Dedifferentiated amniotic fluid mesenchymal stem cell (primary cell): ENCODE data around the gene CAMTA1.
"Not testable (repeated sequence)": the region's sequence is repeated elsewhere in the genome, so short reads cannot be mapped to it uniquely, and the experiment has no call there.

ENCODE experiments used
- DNase-seq: peaks from one replicate; pipeline ENCODE4 v3.0.0-alpha.2; 2016; ENCODE audit errors: extremely low spot score

Gene CAMTA1

GRCh38 chr1:6810146-6810734, 25.0 kb downstream of the CAMTA1 start:
- DNase-seq: not testable (repeated sequence)

- DNase-seq: no peak
Measured at GRCh38 chr1:6811583-6811982, 26.3 kb downstream of the CAMTA1 start.

DNA sequence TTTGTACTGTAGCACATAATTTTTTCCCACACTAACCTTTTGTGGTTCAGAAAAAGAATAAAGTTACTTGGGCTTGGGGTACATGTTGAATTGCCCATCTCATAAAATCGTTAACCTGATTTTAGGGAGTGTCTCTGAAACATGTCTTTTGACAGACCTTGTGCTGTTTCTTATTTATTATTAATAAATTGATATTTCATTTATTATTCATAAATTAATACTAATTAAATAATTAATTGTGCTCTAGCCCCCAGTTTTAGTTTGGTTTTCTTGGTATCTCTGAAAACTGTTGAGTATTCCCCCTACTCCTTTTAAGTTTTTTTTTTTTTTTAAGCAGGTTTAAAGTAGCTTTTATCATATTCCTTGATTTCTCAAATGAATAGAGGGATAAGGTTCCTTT, 27.9 kb downstream of the CAMTA1 start:
- DNase-seq: no peak

GRCh38 chr1:6815726-6816125, 30.5 kb downstream of the CAMTA1 start:
- no peak for DNase-seq

DNA sequence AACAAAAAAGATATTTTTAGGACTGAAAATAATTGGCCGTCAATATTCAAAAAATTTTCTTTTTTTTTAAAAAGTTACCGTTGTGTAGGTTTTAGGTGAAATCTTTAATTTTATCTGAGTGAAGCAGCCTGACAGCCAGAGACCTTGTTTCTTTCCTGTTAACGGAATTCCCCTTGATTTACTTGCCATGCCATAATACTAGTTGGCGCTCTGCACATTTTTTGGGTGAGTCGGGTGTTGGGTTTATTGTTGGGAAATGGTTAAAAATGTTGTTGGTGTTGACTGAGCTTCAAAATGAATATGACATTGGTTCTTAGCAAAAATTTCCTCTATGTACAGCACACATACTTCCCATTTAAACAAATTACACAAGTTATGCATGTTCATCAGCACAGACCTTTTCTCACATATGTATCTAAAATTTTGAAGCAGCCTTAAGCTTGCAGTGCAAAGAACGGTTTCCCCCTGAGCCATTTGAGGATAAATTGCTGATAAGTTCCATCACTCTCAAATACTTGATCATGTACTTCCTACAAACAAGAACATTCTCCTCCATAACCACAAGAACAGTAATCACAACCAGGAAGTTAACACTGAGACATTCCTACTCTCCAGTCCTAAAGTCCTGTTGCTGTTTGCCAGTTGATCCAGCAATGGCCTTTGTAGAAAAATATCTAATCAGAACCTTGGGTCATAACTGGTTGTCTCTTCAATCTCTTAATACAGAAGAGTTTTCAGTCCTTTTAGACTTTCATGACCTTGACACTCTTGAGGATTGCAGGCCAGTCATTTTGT, 34.2 kb downstream of the CAMTA1 start:
- DNase-seq: no peak

GRCh38 chr1:6820899-6821298, 35.6 kb downstream of the CAMTA1 start:
- no peak for DNase-seq

- DNase-seq: no peak
Measured at GRCh38 chr1:6822530-6823359, 37.5 kb downstream of the CAMTA1 start.

- DNase-seq: no peak
Measured at GRCh38 chr1:6823793-6824192, 38.5 kb downstream of the CAMTA1 start.

- no peak for DNase-seq
Measured at GRCh38 chr1:6824665-6825368, 39.6 kb downstream of the CAMTA1 start.

GRCh38 chr1:6825828-6826227, 40.6 kb downstream of the CAMTA1 start:
- no peak for DNase-seq

DNA sequence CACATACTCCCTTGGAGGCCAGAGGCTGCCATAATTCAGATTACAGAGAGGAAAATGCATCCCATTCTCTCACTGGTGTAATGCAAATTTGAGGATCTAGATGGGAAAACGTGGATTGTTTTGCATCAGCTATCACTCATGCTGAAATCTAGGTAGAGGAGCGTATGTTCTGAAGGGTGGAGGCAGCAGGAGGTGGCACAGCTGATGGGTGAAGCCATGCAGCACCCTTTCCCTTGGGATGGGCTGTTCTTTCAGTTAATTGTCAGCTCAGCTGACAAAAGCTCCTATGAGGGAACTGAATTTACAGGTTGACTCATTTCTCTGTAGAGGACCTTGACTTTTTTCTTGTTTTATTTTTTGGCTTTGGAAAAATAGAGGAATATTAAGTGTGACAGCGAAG, 41.8 kb downstream of the CAMTA1 start:
- DNase-seq: no peak

DNA sequence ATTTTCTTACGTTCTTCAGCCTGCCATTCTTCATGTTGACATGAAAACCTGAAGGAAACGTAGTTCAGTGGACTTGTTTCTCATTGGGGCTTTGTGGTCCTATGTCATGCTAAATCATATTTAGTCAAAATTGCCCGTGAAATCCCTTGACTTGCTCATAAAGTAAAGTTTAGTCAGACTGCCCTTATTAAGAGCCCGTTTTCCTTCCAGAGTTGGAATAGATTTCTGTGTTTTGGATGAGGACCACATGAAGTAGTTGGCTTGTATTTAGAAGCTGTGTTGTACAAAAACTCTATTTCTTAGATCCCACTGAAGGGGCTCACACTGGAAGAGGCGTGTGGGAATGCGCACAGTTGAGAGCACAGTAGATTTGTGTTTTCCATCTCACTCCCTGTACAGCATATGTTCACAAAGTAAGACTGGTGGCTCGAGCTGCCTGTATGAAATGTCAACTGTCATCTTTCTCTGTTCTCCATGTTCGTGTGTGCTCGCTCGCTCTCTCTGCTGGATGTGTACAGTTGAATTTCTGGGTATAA, 42.4 kb downstream of the CAMTA1 start:
- DNase-seq: no peak

GRCh38 chr1:6831366-6831765, 46.1 kb downstream of the CAMTA1 start:
- no peak for DNase-seq

- DNase-seq: not testable (repeated sequence)
Measured at GRCh38 chr1:6832006-6832405, 46.8 kb downstream of the CAMTA1 start.

DNA sequence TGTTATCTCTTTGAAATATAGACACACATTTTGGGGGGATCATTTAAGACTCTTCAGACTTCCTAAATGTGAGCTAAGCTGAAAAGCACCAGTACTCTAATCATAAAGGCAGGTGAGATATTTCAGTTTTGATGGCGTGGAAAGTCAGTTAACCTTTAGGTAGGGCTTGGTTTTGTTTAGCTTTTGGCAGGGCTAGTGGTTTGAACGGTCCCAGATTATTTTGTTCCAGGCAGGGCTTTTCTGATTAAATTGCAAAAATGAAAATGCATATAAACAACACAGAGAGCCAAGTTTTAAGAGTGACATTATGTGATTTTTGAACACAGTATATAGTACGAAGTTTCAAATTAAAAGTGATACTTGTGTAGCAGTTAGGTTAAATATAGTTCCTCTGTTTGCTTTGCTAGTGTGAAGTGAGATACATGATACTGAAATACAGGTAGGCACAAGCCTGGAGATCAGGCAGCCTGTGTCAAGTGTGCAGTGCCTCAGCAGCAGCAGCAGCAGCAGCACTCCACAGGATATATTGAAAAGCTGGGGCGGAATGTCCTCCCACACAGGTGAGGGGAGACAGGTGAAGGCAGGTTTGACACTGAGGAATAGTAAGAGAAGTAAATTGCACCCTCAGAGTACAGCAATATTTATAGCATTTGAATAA, 47.4 kb downstream of the CAMTA1 start:
- DNase-seq: no peak

DNA sequence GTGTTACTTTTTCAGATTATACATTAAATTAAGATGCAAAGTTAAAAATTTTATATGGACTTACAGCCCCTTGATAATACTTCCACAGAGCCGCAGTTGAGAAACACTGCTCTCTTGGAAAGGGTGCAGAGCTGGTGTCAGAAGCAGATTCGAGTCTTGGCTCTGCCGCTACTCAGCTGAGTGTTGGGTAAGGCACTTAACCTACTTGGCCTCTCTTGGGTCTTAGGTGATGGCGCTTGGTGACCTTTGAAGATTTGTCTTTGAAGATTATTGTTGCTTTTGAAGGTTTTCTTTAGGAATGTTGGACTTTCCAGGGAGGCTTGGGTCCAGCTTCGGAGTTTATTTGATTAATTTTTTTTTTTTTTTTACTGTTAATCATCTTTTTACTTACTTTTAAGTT, 48.5 kb downstream of the CAMTA1 start:
- DNase-seq: no peak

DNA sequence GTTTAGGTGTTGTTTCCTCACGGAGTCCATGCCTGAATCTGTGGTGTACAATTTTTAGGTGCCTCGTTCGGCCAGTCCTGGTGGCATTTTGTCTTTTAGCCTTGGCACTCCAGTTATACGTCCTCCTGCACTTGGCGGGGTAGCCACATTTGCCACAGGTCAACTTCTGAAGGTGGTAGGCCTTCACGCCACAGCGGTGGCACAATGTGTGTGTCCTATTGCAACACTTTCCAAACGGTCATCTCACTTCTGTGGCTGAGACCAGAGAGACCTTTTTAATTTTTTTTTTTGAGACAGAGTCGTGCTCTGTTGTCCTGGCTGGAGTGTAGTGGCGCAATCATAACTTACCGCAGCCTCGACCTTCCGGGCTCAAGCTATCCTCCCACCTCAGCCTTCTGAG, 49.1 kb downstream of the CAMTA1 start:
- DNase-seq: no peak

GRCh38 chr1:6835139-6835538, 49.9 kb downstream of the CAMTA1 start:
- no peak for DNase-seq

- no peak for DNase-seq
Measured at GRCh38 chr1:6842301-6842700, 57.0 kb downstream of the CAMTA1 start.

- not testable (repeated sequence) for DNase-seq
Measured at GRCh38 chr1:6845786-6846185, 60.5 kb downstream of the CAMTA1 start.

GRCh38 chr1:6848816-6849215, 63.6 kb downstream of the CAMTA1 start:
- DNase-seq: no peak
